Left lobe of liver (tissue), 2 donors: ENCODE data around the gene ARMC8. TPM values are rescaled to one million over a fixed set of nuclear protein-coding genes. Genes with fewer than 3 reads are reported as not detected.

Experiments
- ATAC-seq: fragments of 200-7000 bp; cut with Tn5 transposase; one replicate; pipeline ENCODE4 v1.9.1; 2020; ENCODE audit warnings: mild to moderate bottlenecking, moderate library complexity
- DNase-seq: peaks from one replicate; pipeline ENCODE4 v3.0.0-alpha.2; 2020; ENCODE audit warnings: low spot score
- total RNA-seq: library from RNA; stranded (reverse); gene quantifications from one replicate; pipeline ENCODE4 v1.2.1, GENCODE V29; 2021
- donor health status: DM: no; HTN: no; CAD: no; lungs with moderate emphysema.
- donor health status: DM: no; HTN: yes; CAD: no.

The ARMC8 gene
- total RNA-seq, 1 donor from 2014 or later: 14.0 TPM

DNA sequence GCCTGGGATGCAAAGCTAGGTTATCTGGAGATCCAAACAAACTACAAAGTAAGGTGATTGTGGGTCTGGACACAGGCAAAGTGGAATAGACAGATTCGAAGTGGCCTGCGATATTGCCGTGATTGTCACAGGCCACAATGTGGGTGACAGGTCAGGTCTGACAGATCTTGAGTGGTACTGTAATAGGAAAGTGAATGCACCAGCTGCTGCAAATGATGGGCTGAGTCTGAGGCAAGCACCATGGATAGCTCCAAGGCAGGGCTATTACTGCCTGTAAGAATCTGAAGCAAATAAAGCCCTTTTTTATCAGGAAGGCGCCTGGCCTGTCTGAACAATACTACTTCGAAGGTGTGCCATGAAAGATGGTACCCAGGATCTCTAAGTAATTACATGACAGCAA lies 10.0 kb downstream of the ARMC8 start:
- DNase-seq: no peak
- ATAC-seq: peak; percentile 70

DNA sequence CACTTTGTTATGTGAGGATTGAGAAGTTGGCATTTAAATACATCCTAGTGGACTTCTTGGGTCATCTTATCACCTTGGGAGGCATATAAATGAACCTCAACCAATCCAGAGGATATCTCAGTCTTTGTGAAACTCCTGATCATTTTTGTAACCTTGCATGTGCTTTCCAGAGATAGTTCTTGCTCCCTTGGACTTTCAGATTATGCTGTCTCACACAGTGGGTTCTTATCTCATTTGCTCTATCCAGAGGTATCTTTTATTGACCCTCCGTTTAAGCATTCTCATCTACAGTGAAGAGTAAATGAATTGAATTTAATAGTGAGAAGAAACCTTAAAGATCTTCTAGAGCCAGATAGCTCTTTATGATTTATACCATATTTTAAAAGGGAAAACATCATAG lies 10.4 kb downstream of the ARMC8 start:
- no peak for DNase-seq
- ATAC-seq: no peak

DNA sequence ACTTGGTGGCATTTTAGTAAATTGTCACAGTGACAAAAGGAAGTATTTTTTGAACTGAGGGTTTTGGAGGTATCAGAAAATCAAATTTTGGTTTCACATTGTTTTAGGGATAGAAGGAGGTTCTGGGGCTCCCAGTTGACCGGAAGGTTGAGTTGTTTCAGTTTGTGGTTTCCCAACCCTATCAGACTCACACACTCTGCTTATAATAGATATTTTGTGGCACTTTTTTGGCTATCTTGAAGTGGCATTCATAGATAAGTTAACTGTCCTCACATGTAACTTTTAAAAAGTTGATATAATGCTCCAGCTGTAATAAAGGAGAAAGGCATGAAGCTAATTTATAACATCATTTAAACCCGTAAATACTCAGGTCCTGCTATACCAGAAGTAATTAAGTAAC lies 12.8 kb downstream of the ARMC8 start:
- no peak for DNase-seq
- ATAC-seq: no peak

GRCh38 chr3:138200424-138200823 lies 13.3 kb downstream of the ARMC8 start:
- ATAC-seq (no peak), DNase-seq (no peak)

GRCh38 chr3:138202945-138203701 lies 16.0 kb downstream of the ARMC8 start:
- ATAC-seq: no peak
- no peak for DNase-seq

DNA sequence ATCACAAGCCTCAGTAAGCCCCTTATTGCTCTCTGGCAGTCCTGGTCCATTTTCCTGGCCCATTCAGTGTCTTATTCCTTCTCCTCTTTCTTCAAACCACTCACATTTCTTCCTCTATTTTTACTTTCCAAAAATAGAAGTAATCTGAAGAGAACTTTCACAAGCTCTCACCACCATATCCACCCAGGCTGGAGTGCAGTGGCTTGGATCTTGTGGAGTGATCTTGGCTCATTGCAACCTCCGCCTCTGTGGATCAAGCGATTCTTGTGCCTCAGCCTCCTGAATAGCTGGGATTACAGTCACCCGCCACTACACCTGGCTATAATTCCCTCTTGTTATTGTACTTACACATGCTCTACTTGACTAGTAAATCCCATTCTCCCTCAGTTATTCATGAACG lies 16.8 kb downstream of the ARMC8 start:
- ATAC-seq (no peak), DNase-seq (no peak)

- ATAC-seq: no peak
- no peak for DNase-seq
These were observed 18.4 kb downstream of the ARMC8 start for GRCh38 chr3:138205527-138205926.

DNA sequence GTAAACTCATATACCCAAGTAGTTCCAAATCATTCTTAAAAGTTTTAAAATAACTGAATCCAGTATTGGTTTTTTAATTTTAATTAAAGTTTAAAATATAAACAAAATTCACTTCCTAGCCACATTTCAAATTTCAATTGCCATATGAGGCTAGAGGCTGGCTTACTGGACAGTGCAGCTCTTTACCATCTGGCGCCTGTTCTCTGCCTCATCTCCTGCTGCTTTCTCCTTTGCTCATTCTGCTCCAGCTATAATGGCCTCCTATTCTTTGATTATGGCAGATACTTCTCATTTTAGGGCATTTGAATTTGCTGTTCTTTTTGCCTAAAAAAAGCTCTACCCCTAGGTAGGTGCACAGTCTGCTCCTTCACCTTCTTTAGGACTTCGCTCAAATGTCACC lies 19.1 kb downstream of the ARMC8 start:
- DNase-seq (no peak), ATAC-seq (no peak)

GRCh38 chr3:138210528-138210927 lies 23.4 kb downstream of the ARMC8 start:
- DNase-seq: no peak
- ATAC-seq: no peak

GRCh38 chr3:138213398-138214085 lies 26.4 kb downstream of the ARMC8 start:
- ATAC-seq: no peak
- DNase-seq: no peak

DNA sequence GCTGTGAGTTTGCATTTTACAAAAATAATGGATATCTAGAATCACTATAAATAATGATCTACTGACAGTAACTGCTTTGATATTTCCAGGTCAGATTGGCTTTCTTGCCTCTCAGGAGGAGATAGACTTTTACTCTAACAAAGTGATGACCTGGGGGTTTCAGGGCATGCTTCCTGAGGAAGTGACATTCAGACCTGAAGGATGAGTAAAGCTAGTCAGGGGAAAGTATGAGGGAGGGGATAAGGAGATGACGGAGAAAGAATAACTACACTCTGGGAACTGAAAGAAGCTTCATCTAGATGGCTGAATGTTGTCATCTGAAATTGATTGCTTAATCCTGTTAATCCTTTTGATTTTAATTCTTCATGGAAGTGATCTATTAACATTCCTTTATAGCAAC lies 32.2 kb downstream of the ARMC8 start:
- ATAC-seq (no peak), DNase-seq (no peak)

DNA sequence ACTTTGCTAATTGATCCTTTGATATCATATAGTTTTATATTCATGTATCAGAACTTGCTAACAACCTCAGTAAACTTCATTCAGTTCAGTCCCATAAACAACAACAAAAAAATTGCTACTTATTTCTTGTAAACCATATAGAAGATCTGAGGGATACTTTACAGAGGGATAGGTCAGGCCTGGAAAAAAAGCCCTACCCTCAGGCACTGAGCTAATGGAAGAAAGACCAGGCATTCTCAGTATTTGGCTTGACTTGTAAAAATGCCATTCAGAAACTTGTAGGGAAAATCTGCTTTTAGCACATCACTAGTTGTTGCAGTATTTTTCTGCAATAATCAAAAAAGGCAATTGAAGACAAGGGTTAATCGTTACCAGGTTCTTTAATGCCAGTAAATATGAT lies 33.1 kb downstream of the ARMC8 start:
- DNase-seq (no peak), ATAC-seq (no peak)

GRCh38 chr3:138220788-138221187 lies 33.7 kb downstream of the ARMC8 start:
- ATAC-seq: no peak
- no peak for DNase-seq

DNA sequence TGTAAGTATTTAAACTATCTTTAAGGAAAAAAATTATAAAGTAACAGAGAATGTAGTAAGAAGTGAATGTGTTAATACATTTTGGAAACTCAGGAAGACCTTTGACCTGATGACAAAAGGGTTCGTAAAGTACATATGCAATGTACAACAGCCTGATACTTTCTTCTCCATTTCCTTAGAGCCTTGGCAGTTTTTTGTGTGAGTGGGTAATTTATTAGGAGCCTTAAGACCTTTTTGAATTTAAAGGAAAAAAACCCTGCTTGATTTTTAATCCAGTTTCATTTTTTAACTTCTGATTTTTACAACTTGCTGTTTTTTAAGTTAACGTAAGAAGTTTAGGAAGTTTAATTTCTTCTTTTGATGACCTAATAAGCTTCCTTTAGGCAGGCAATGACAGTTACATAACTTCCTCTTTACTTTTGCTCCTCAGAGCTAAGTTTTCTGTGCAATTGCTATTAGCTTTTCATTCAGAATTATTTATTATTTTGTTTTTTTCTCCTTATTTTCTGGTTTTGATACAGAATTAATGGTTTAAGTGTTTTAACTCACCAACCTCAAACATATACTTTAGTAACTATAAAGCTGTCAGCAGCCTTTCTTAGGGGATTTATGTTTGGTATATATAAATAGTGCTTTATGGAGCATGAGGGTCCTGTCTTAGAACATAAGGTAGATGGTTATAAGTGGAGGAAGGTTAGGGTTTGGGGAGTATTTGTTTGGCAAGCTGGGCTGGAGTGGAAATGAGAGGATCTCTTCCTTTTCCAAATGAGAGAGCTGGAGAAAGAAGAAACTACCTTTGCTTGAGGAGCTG lies 35.2 kb downstream of the ARMC8 start:
- ATAC-seq: no peak
- no peak for DNase-seq

- ATAC-seq: no peak
These were observed 35.8 kb downstream of the ARMC8 start for GRCh38 chr3:138222942-138223287.

GRCh38 chr3:138227650-138228049 lies 40.5 kb downstream of the ARMC8 start:
- ATAC-seq (no peak), DNase-seq (no peak)

More at GRCh38 chr3:138222942-138223287, 35.8 kb downstream of the ARMC8 start:
- DNase-seq: no peak

GRCh38 chr3:138230525-138230924 lies 43.4 kb downstream of the ARMC8 start:
- no peak for ATAC-seq

GRCh38 chr3:138232705-138233364 lies 45.7 kb downstream of the ARMC8 start:
- DNase-seq (no peak), ATAC-seq (no peak)

More at GRCh38 chr3:138230525-138230924, 43.4 kb downstream of the ARMC8 start:
- DNase-seq: no peak

- no peak for ATAC-seq
These were observed 47.5 kb downstream of the ARMC8 start for GRCh38 chr3:138234401-138235179.

DNA sequence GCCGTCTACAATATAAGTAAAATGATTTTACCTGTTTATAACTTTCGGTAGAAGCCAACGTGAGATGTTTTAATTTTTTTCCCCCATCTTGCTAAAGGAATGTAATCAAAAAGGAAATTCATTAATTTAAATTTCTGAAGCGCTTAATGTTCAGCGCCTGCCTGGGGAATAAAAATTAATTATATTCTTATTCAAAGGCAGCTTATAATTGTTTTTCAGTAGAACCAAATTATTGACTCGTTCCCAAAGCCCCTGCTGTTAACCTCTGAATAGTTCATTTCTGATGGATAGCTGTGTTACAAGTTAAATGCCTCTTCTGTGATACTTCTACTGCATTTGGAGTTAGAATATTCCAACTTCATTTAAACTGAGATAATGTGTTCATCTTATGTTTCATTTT lies 51.6 kb downstream of the ARMC8 start:
- DNase-seq (no peak), ATAC-seq (no peak)

More at GRCh38 chr3:138234401-138235179, 47.5 kb downstream of the ARMC8 start:
- no peak for DNase-seq
